Bronchial epithelial cell (primary cell): ENCODE results near the gene CCNG2. TPM values are rescaled to one million over a fixed set of nuclear protein-coding genes. Genes with fewer than 3 reads are reported as not detected.

Experiments used
- DNase-seq: peaks from one replicate; pipeline ENCODE4 v3.0.0-alpha.2; 2010; ENCODE audit warnings: low read depth
- FAIRE-seq: peaks from 2 replicates; lab custom pipeline; 2011; peaks lifted over from hg19 to GRCh38; lab: Jason Lieb, UNC
- H3K27me3 ChIP-seq: 2 replicates; pipeline ENCODE4 v1.5.1; 2011; ENCODE audit warnings: low read length; ENCODE audit not compliant: control insufficient read depth, insufficient read depth
- H3K36me3 ChIP-seq: 2 replicates; pipeline ENCODE4 v1.5.1; 2011; ENCODE audit warnings: low read length; ENCODE audit not compliant: control insufficient read depth, insufficient read depth
- H3K4me3 ChIP-seq: 2 replicates; pipeline ENCODE4 v1.5.1; 2011; ENCODE audit warnings: mild to moderate bottlenecking, low read depth, low read length, control low read depth
- total RNA-seq: library from RNA; depleted of rRNA; stranded (reverse); fragments of >200 nt; gene quantifications from 2 replicates; pipeline ENCODE4 v1.2.1, GENCODE V29; 2014
- TF ChIP-seq, protein P1 (sequence below): IDR thresholded peaks from 2 replicates; pipeline ENCODE4 v1.5.1; 2011; ENCODE audit warnings: mild to moderate bottlenecking, moderate library complexity, low read length, control low read depth, inconsistent platforms; ENCODE audit not compliant: insufficient read depth, severe bottlenecking

Gene CCNG2
- total RNA-seq, 1 donor from 2014 or later = 18.7 TPM

DNA sequence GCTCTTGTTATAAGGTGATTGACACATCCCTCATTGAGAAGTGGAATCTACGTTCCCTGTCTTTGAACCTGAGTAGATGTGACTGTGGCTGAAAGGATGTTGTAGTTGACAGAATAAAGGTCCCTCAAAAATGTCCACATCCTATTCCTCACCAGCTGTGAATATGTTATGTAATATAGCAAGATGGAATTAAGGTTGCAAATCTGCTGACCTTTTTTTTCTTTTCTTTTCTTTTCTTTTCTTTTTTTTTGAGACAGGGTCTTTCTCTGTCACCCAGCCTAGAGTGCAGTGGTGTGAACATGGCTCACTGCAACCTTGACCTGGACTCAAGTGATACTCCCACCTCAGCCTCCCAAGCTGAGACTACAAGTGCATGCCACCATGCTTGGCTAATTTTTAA is 7.2 kb upstream of the CCNG2 start:
- no peak overlapping the region for H3K4me3 ChIP-seq
- DNase-seq = no peak
- FAIRE-seq = no peak
- TF ChIP-seq, protein P1, sequence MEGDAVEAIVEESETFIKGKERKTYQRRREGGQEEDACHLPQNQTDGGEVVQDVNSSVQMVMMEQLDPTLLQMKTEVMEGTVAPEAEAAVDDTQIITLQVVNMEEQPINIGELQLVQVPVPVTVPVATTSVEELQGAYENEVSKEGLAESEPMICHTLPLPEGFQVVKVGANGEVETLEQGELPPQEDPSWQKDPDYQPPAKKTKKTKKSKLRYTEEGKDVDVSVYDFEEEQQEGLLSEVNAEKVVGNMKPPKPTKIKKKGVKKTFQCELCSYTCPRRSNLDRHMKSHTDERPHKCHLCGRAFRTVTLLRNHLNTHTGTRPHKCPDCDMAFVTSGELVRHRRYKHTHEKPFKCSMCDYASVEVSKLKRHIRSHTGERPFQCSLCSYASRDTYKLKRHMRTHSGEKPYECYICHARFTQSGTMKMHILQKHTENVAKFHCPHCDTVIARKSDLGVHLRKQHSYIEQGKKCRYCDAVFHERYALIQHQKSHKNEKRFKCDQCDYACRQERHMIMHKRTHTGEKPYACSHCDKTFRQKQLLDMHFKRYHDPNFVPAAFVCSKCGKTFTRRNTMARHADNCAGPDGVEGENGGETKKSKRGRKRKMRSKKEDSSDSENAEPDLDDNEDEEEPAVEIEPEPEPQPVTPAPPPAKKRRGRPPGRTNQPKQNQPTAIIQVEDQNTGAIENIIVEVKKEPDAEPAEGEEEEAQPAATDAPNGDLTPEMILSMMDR = no peak
- H3K27me3 ChIP-seq = no peaks in the 10 kb centered on the region
- no peaks in the 10 kb centered on the region for H3K36me3 ChIP-seq

DNA sequence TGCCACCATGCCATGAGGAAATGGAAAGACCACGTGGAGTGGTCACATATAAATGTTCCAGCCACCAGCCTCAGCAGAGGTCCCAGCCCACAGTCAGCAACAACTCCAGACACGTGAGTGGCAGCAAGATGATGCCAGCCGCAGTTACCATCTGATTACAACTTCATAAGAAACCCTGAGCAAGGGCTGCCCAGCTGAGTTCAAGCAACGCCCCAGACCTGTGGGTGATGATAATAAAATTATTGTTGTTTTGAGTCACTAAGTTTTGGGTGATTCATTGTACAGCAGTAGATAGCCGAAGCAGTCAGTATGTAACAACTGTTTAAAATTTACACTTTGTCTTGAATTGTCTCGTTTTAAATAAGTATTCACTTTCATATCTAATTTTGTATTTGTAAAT is 5.8 kb upstream of the CCNG2 start:
- Histone ChIP-seq H3K36me3 (no peaks in the 10 kb centered on the region), H3K4me3 (no peak overlapping the region), H3K27me3 (no peaks in the 10 kb centered on the region)
- FAIRE-seq (no peak), DNase-seq (peak; percentile 61)
- TF ChIP-seq, protein P1 = no peak

DNA sequence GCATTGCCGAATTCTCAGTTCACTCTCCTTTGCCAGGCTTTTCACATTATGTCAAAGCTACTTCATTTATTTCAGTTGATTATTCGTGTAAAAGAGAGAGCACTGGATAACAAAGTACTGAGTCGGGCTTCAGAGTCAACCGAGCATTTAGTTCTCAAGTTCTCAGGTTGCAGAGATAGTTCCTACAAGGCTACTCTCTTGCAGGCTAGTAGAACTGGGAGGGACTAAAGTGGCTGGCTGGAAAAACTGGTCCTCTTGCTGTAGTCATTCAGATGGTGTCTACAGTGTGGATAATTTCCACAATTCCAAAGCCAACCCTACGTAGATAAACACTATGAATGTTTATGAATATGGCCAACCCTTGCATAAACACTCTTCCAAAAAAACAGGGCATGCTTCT is 4.6 kb upstream of the CCNG2 start:
- no peak for FAIRE-seq
- TF ChIP-seq, protein P1 = no peak
- Histone ChIP-seq H3K27me3 (no peaks in the 10 kb centered on the region), H3K36me3 (no peaks in the 10 kb centered on the region), H3K4me3 (no peak overlapping the region)
- peak; percentile 70 for DNase-seq

DNA sequence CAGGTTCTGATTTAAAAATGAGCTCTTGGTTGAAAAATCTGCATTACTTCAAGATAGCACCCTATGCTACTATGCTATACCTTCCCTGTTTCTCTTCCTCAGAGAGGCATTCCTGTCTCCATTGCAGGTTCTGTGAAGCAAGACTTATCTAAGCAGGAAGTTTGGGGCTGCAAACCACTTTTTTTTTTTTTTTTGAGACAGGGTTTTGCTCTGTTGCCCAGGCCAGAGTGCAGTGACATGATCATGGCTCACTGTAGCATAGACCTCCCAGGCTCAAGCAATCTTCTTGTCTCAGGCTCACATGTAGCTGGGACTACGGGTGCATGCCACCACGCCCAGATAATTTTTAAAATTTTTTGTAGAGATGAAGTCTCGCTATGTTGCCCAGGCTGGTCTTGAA is 4.0 kb upstream of the CCNG2 start:
- FAIRE-seq = no peak
- DNase-seq = no peak
- no peaks in the 10 kb centered on the region for H3K36me3 ChIP-seq
- H3K4me3 ChIP-seq = no peak overlapping the region
- TF ChIP-seq, protein P1 = no peak
- no peaks in the 10 kb centered on the region for H3K27me3 ChIP-seq

DNA sequence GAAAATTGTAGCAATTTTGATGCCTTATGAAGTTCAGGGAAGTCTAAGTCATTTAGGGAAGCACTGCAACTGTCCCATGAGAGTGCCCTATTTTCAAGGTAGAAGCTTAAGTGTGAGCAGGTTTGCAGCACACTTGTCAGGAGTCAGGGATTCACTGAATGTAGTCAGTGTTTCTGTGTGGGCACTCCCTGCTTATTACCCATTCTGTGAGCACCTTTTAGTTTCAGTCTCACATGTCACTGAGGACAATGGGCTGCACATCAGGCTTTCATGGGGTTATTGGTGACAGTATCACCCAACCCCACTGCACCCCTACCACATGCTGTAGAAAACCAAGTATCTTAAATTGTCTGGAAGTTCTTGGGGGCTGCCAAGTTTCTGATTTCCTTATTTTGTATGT is 2.9 kb upstream of the CCNG2 start:
- Histone ChIP-seq H3K36me3 (peaks cover 2% of the 10 kb centered on the region), H3K27me3 (no peaks in the 10 kb centered on the region), H3K4me3 (no peak overlapping the region)
- TF ChIP-seq, protein P1 = no peak
- FAIRE-seq (no peak), DNase-seq (no peak)

DNA sequence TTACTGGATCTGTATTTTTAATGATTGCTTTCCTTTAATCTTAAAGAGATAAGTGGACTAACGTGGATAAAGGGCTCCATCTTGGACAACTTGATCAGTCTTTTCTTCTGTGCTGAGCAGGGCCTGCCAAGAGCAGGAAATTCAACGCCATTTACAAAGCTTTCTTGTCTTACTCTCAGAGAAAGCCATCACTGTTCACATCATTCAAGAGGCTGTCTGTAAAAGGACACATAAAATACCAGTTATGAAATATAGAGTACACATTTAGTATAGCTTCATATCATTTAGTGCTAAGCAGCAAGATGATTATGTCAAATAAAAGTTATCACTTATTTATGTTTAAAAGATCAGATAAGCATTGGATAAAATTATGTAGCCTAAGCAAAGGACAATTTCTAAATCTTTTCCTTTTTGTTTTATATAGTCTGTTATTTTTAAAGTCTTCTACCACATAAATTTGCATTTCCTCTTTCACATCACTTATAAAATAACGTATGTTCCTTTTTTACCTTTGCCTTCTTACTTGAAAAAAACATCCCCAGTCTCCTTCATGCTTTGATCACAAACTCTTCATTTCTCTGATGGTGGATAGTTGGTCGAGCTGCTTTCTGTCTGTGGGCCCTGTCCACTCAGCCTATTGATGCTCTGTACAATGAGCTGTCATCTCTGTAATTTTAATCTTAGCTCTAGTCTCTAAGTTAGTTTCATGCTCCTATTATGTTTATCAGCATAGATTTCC is 2.1 kb upstream of the CCNG2 start:
- FAIRE-seq (no peak), DNase-seq (no peak)
- no peak overlapping the region for H3K4me3 ChIP-seq
- no peaks in the 10 kb centered on the region for H3K27me3 ChIP-seq
- peaks cover 2% of the 10 kb centered on the region for H3K36me3 ChIP-seq
- TF ChIP-seq, protein P1 = no peak
